ENCODE measurements around the gene ZBED6.

DNA sequence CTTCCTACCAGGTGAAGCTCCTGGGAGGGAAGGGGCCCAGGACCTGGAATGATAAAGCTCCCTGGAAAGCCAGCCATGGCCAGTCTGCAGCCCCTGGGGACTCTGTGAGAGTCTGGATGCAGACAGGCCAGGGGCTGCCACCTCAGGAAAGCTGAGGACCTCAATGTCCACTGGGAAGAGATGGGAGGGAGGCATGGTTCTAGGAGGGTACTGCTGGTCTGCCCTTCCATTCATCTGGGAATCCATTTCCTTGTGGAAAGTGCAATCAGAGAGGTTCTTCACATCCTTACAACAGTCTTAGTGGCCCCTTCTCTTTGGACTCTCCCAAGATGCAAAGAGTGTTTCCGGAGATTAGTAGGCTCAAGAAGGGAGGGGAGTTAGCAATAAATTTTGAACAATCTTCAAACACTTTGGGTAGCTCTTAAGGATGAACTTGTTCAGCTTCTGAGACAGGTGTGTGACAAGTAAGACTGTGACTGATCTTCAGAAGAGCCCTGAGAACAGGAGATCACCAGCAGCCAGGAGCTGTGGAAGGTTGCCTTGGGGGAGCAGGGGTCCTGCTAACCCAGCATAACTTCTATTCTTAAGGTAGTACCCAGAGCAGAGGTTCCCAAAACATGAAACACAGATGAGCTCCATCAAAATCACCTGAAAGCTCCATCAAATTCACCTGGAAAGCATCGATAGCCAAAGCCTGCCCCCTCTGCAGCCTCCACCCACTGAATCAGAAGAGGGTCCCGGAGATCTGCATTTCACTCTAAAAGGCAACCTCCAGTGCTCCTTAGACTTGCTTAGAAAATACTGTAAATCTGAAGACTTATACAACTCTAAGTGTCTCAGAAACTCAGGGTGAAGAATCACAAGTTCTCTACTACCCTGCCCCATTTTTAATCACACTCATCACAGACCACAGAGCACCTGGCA, 31.1 kb upstream of the ZBED6 start:
- TF ChIP-seq, protein P1, sequence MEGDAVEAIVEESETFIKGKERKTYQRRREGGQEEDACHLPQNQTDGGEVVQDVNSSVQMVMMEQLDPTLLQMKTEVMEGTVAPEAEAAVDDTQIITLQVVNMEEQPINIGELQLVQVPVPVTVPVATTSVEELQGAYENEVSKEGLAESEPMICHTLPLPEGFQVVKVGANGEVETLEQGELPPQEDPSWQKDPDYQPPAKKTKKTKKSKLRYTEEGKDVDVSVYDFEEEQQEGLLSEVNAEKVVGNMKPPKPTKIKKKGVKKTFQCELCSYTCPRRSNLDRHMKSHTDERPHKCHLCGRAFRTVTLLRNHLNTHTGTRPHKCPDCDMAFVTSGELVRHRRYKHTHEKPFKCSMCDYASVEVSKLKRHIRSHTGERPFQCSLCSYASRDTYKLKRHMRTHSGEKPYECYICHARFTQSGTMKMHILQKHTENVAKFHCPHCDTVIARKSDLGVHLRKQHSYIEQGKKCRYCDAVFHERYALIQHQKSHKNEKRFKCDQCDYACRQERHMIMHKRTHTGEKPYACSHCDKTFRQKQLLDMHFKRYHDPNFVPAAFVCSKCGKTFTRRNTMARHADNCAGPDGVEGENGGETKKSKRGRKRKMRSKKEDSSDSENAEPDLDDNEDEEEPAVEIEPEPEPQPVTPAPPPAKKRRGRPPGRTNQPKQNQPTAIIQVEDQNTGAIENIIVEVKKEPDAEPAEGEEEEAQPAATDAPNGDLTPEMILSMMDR (IDR thresholded peaks at IDR 0.05), result no peak
- TF ChIP-seq EZH2 (IDR thresholded peaks at IDR 0.05; ENCODE audit: borderline replicate concordance, insufficient read depth, low read depth, low read length, poor library complexity, severe bottlenecking), result no peak
